Psoas muscle (tissue), 8 donors: ENCODE data around the gene CLASP1. TPM values are rescaled to one million over a fixed set of nuclear protein-coding genes. Genes with fewer than 3 reads are reported as not detected.

Experiments used
- ATAC-seq, 4 donors: fragments of 200-7000 bp; cut with Tn5 transposase; one replicate each; pipeline ENCODE4 v1.9.1; 2020; ENCODE audit warnings: moderate library complexity in 3 of 4, mild to moderate bottlenecking in 2 of 4
- DNase-seq, 2 donors: peaks; one replicate each; pipeline ENCODE4 v3.0.0-alpha.2; 2020
- H3K27ac ChIP-seq: fragments of 200-600 bp; one replicate; pipeline ENCODE4 v1.8.0; 2022
- H3K27me3 ChIP-seq, 3 donors: fragments of 200-600 bp in 1 of 3; one replicate each; pipeline versions ENCODE4 v1.6.1 to v1.8.0; 2013 to 2022; ENCODE audit warnings: low read length in 2 of 3, mild to moderate bottlenecking in 2 of 3, moderate library complexity in 1 of 3; ENCODE audit not compliant: insufficient read depth in 3 of 3
- H3K36me3 ChIP-seq, 2 donors: fragments of 200-600 bp in 1 of 2; one replicate each; pipeline versions ENCODE4 v1.6.1 to v1.8.0; 2013 to 2022; ENCODE audit warnings: low read depth in 1 of 2, mild to moderate bottlenecking in 1 of 2, moderate library complexity in 1 of 2; ENCODE audit not compliant: insufficient read depth in 1 of 2
- H3K4me1 ChIP-seq: fragments of 200-600 bp; one replicate; pipeline ENCODE4 v1.8.0; 2022
- H3K4me3 ChIP-seq: fragments of 200-600 bp; one replicate; pipeline ENCODE4 v1.8.0; 2022; ENCODE audit warnings: mild to moderate bottlenecking
- H3K9me3 ChIP-seq: fragments of 200-600 bp; one replicate; pipeline ENCODE4 v1.8.0; 2022
- WGBS, 3 donors: extraction: QIAGEN DNeasy Blood & Tissue Kit; methylation state at CpG; one replicate each; pipeline versions ENCODE4 v1.1.6 to v1.1.7; 2013; 5-methylcytosine and 5-hydroxymethylcytosine counted together
- intact Hi-C, 2 donors: fragments of 100-400 bp; cut with DNase I; formaldehyde crosslinking; loops; one replicate each; pipeline versions ENCODE4 v1.11.0 to v1.14.2; 2022
- polyA plus RNA-seq, 3 donors: library from polyadenylated mRNA; stranded (reverse); fragments of 200-250 nt; gene quantifications; one replicate each; pipeline ENCODE4 v1.2.3, GENCODE V29; 2013
- total RNA-seq, 4 donors: library from RNA; stranded (reverse); fragmentation: NEBNext Ultra II Directional in 2 of 4; extraction: Animal tissue kit (Norgen Biotek cat#: 25700) in 2 of 4; gene quantifications; one replicate each; pipeline versions ENCODE4 v1.2.1 to v1.2.4, GENCODE V29; 2021 to 2023
- TF ChIP-seq, protein P1 (sequence below): fragments of 200-600 bp; IDR thresholded peaks from one replicate; pipeline ENCODE4 v1.8.0; 2022; ENCODE audit warnings: antibody characterized with exemption
- donor health status: healthy with polysubstance abuse.
- donor health status: DM: no; HTN: no; CAD: no; lungs with moderate emphysema.
- donor health status: Bipolar disorder and iron deficiency.
- donor health status: healthy.
- donor health status: DM: yes; HTN: yes; CAD: no.
- donor health status: DM: no; HTN: no; CAD: no.
- donor health status: DM: no; HTN: no; CAD: no.
- donor health status: DM: yes; HTN: yes; CAD: no.

Gene CLASP1
- total and polyA plus RNA-seq, 7 donors, result 11.6 to 60.7 (median 38.8) TPM

- TF ChIP-seq, protein P1, sequence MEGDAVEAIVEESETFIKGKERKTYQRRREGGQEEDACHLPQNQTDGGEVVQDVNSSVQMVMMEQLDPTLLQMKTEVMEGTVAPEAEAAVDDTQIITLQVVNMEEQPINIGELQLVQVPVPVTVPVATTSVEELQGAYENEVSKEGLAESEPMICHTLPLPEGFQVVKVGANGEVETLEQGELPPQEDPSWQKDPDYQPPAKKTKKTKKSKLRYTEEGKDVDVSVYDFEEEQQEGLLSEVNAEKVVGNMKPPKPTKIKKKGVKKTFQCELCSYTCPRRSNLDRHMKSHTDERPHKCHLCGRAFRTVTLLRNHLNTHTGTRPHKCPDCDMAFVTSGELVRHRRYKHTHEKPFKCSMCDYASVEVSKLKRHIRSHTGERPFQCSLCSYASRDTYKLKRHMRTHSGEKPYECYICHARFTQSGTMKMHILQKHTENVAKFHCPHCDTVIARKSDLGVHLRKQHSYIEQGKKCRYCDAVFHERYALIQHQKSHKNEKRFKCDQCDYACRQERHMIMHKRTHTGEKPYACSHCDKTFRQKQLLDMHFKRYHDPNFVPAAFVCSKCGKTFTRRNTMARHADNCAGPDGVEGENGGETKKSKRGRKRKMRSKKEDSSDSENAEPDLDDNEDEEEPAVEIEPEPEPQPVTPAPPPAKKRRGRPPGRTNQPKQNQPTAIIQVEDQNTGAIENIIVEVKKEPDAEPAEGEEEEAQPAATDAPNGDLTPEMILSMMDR, result no peak
- peaks cover 44% of the 10 kb centered on the region for H3K4me1 ChIP-seq
- no peak for ATAC-seq
Observed at GRCh38 chr2:121550669-121551068, 98.6 kb downstream of the CLASP1 start.

DNA sequence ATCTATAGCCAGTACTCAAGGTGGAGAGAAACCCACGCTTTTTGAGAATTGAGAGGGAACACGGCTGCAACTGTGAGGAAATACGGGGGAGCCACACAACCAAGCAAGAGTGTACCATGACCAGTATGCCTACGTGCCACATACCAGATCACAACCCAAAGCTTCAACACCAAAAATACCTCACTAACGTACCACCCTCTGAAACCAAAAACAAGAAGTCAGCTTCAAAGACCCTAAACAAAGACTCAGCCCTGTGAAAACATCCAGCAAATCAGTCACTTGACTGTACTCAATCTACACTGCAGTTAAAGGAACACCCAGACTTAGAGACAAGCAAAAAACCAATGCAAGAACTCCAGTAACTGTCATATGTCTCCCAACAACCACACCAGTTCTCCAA, 101.6 kb downstream of the CLASP1 start:
- Histone ChIP-seq H3K27me3 (no peaks in the 10 kb centered on the region), H3K36me3 (no peaks in the 10 kb centered on the region), H3K4me1 (peaks cover 52% of the 10 kb centered on the region)

More at GRCh38 chr2:121550669-121551068, 98.6 kb downstream of the CLASP1 start:
- Histone ChIP-seq H3K9me3 (peaks cover 3% of the 10 kb centered on the region), H3K36me3 (no peaks in the 10 kb centered on the region), H3K27me3 (no peaks in the 10 kb centered on the region), H3K4me3 (no peak overlapping the region), H3K27ac (no peak overlapping the region)
- no peak for DNase-seq
- WGBS, 3 donors, result 46 to 63% (median 50%) methylated on average over 2 of the region's 2 CpGs
- intact Hi-C loops, result no loop called here

GRCh38 chr2:121545913-121546312, 103.3 kb downstream of the CLASP1 start:
- intact Hi-C loops, result loop anchor here in 1 of 2 donors (10.0 kb wide), 1 partner anchor 839 kb away; no protein-coding TSS in a partner anchor
- no peak for ATAC-seq

More for the DNA sequence above, 101.6 kb downstream of the CLASP1 start:
- no peak overlapping the region for H3K27ac ChIP-seq
- intact Hi-C loops, result loop anchor here in 1 of 2 donors (10.0 kb wide), 1 partner anchor 837 kb away; no protein-coding TSS in a partner anchor
- TF ChIP-seq, protein P1, result no peak
- ATAC-seq (no peak), DNase-seq (no peak)
- no peak overlapping the region for H3K4me3 ChIP-seq
- 77 to 91% (median 79%) methylated on average over 5 of the region's 5 CpGs for WGBS, 3 donors
- H3K9me3 ChIP-seq, result no peaks in the 10 kb centered on the region

GRCh38 chr2:121545257-121545656, 104.0 kb downstream of the CLASP1 start:
- 37 to 60% (median 50%) methylated on average over 7 of the region's 7 CpGs for WGBS, 3 donors
- DNase-seq, result no peak
- no peak overlapping the region for H3K4me3 ChIP-seq
- H3K27me3 ChIP-seq, result no peaks in the 10 kb centered on the region
- no peaks in the 10 kb centered on the region for H3K9me3 ChIP-seq
- intact Hi-C loops, result loop anchor here in 1 of 2 donors (10.0 kb wide), 1 partner anchor 840 kb away; no protein-coding TSS in a partner anchor
- ATAC-seq, result peak; percentile 52 to 76 (median 70)
- TF ChIP-seq, protein P1, result no peak
- peak overlapping the region; percentile 59 for H3K27ac ChIP-seq
- H3K36me3 ChIP-seq, result no peaks in the 10 kb centered on the region
- peaks cover 61% of the 10 kb centered on the region for H3K4me1 ChIP-seq

More at GRCh38 chr2:121545913-121546312, 103.3 kb downstream of the CLASP1 start:
- TF ChIP-seq, protein P1, result no peak
- peak overlapping the region; percentile 59 for H3K27ac ChIP-seq
- H3K36me3 ChIP-seq, result no peaks in the 10 kb centered on the region
- H3K4me1 ChIP-seq, result peaks cover 60% of the 10 kb centered on the region
- H3K9me3 ChIP-seq, result no peaks in the 10 kb centered on the region
- no peak overlapping the region for H3K4me3 ChIP-seq
- 78 to 93% (median 84%) methylated on average over 2 of the region's 2 CpGs for WGBS, 3 donors
- no peaks in the 10 kb centered on the region for H3K27me3 ChIP-seq
- no peak for DNase-seq

GRCh38 chr2:121541495-121541894, 107.8 kb downstream of the CLASP1 start:
- Histone ChIP-seq H3K9me3 (no peaks in the 10 kb centered on the region), H3K27me3 (no peaks in the 10 kb centered on the region), H3K4me3 (no peak overlapping the region), H3K36me3 (no peaks in the 10 kb centered on the region), H3K27ac (peak overlapping the region; percentile 54), H3K4me1 (peaks cover 64% of the 10 kb centered on the region)
- 23 to 29% (median 24%) methylated on average over 7 of the region's 7 CpGs for WGBS, 3 donors
- intact Hi-C loops, result loop anchor here in 1 of 2 donors (10.0 kb wide), 1 partner anchor 843 kb away; no protein-coding TSS in a partner anchor
- DNase-seq, result no peak
- TF ChIP-seq, protein P1, result no peak
- peak in 1 of 4 donors; percentile 54 for ATAC-seq
